Uterus (tissue), 2 donors: ENCODE data around the gene SLITRK3.

ENCODE experiments used
- CTCF ChIP-seq, 4 experiments: fragments of 200-600 bp in 2 of 4; fragments of 450-650 bp in 2 of 4; sonication (generic) in 2 of 4; IDR thresholded peaks; one replicate each; pipeline ENCODE4 v1.5.1; 2016 to 2019; ENCODE audit warnings: antibody characterized with exemption in 4 of 4, mild to moderate bottlenecking in 2 of 4, moderate library complexity in 1 of 4
- POLR2A ChIP-seq, 2 donors: fragments of 450-650 bp; IDR thresholded peaks; one replicate each; pipeline ENCODE4 v1.6.1; 2016; ENCODE audit warnings: antibody characterized with exemption in 2 of 2, mild to moderate bottlenecking in 1 of 2, moderate library complexity in 1 of 2

- no peak for TF ChIP-seq CTCF (IDR thresholded peaks at IDR 0.05)
- TF ChIP-seq POLR2A (IDR thresholded peaks at IDR 0.05): no peak
Observed at GRCh38 chr3:165169368-165169767, 26.8 kb downstream of the SLITRK3 start.
